ENCODE data around the gene SRRM5. TPM values are rescaled to one million over a fixed set of nuclear protein-coding genes. Genes with fewer than 3 reads are reported as not detected.
A peak's percentile ranks its signal among the peaks of the same experiment; 100 is the strongest.

The SRRM5 gene
- total RNA-seq, 1 donor from 2014 or later: 0.51 TPM

DNA sequence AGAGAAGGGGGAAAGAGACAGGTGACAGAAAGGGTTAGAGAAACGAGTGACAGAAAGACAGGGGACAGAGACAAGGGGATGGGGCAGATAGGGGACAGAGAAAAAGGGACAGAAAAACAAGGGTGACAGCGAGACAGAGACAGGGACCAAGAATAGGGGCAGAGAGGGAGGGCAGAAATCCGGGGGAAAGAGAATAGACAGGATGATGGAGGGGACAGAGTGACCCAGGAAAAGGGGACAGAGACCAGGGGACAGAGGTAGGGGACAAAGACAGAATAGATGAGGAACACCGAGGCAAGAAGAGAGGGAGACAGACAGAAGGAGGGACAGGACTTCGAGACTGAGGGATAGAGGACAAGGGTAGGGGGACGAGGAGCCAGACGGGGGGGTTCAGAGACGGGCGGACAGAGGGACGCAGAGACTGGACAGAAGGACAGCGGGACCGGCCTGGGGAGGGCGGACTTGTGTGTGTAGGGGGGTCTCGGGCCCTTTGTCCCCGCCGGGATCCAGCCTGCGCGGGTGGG, 27.2 kb downstream of the SRRM5 start:
- Mint-ChIP-seq H3K4me1 (ENCODE audit: low read depth, unreplicated experiment) (peaks cover 9% of the 10 kb centered on the region), H3K36me3 (ENCODE audit: unreplicated experiment) (peaks cover 8% of the 10 kb centered on the region), H3K9me3 (ENCODE audit: unreplicated experiment) (peaks cover 17% of the 10 kb centered on the region), H3K4me3 (ENCODE audit: unreplicated experiment) (peak overlapping the region; percentile 95), H3K27me3 (ENCODE audit: unreplicated experiment) (peaks cover 24% of the 10 kb centered on the region), H3K27ac (ENCODE audit: unreplicated experiment) (peak overlapping the region; percentile 85)
- no peak for DNase-seq
- no peak for TF ChIP-seq CTCF (IDR thresholded peaks at IDR 0.05; ENCODE audit: partially characterized antibody, unreplicated experiment)

DNA sequence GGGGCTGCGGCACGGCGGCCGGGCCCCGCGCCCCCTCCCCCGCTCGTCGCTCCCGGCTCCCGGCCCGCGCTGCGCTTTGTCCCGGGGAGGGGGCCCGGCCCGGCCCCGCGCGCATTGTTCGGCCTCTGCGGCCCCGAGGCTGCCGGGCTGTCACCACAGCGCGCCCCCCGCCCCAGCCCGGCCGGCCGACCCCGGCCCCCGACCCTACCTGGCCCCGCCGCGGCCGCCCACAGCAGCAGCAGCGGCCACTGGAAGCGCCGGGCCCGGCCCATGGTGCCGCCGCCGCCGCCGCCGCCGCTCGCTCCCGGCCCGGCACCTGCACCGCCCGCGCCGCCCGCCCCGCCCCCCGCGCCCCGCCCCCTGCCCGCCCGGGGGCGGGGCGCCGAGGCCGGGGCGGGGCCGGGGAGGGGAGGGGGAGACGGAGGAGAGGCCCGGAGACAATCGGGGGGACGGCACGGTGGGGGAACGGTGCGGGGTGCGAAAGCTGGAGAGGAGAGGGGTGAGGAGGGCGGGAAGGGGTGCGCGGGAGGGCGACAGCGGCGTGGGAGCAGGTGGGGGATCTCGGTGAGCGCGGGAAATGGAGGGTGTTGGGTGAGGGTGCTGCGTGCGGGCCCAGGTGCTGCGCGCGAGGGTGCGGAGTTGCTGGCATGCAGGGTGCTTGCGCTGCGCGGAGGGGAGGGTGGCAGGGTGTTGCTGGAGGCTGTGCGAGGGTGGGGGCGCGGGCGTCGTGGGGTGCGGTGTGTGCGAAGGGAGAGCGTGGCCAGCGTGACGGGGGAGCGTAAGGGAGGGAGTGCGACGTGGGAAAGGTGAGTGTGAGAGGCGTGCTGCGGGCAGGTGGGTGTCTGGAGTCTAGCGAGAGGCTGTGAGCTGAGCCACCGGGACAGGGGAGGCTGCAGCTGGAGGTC, 27.9 kb downstream of the SRRM5 start, which contains the start of gene CADM4:
TSS of gene CADM4 (minus strand) at position 332 of the 905 bp plus-strand sequence. CDS start at position 272, 60 bp downstream.
- H3K27ac Mint-ChIP-seq (ENCODE audit: unreplicated experiment): peak within 1 kb of the TSS; percentile 85
- peaks cover 8% of the 10 kb centered on the region for H3K36me3 Mint-ChIP-seq (ENCODE audit: unreplicated experiment)

DNA sequence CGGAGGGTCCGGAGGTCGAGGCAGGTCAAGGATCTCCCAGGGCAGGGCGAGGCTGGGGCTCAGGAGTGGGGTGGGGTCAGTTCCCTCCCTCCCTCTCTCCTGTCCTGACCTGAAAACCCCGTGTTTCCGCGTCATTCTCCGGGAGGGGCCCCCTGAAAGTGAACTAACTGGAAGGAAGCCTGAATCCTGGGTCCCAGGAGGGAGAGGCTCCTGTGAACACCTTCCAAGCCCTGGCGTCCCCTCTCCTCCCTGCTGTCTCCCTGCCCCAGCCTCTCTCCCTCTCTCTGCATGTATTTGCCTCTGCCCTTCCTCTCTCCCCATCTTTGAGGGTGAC, 28.5 kb downstream of the SRRM5 start:
- DNase-seq: no peak
- Mint-ChIP-seq H3K27ac (ENCODE audit: unreplicated experiment) (peak overlapping the region; percentile 62), H3K4me1 (ENCODE audit: low read depth, unreplicated experiment) (peaks cover 9% of the 10 kb centered on the region), H3K9me3 (ENCODE audit: unreplicated experiment) (peaks cover 19% of the 10 kb centered on the region), H3K27me3 (ENCODE audit: unreplicated experiment) (peaks cover 24% of the 10 kb centered on the region), H3K4me3 (ENCODE audit: unreplicated experiment) (peak overlapping the region; percentile 86), H3K36me3 (ENCODE audit: unreplicated experiment) (peaks cover 8% of the 10 kb centered on the region)
- no peak for TF ChIP-seq CTCF (IDR thresholded peaks at IDR 0.05; ENCODE audit: partially characterized antibody, unreplicated experiment)

More for the DNA sequence above, 27.9 kb downstream of the SRRM5 start, which contains the start of gene CADM4:
- Mint-ChIP-seq H3K9me3 (ENCODE audit: unreplicated experiment) (peaks cover 19% of the 10 kb centered on the region), H3K27me3 (ENCODE audit: unreplicated experiment) (peaks cover 24% of the 10 kb centered on the region), H3K4me1 (ENCODE audit: low read depth, unreplicated experiment) (peaks cover 9% of the 10 kb centered on the region), H3K4me3 (ENCODE audit: unreplicated experiment) (peak within 1 kb of the TSS; percentile 95)
- DNase-seq: peak; percentile 62
- no peak for TF ChIP-seq CTCF (IDR thresholded peaks at IDR 0.05; ENCODE audit: partially characterized antibody, unreplicated experiment)

- Mint-ChIP-seq H3K9me3 (ENCODE audit: unreplicated experiment) (peaks cover 19% of the 10 kb centered on the region), H3K27me3 (ENCODE audit: unreplicated experiment) (peaks cover 23% of the 10 kb centered on the region), H3K27ac (ENCODE audit: unreplicated experiment) (no peak overlapping the region), H3K4me3 (ENCODE audit: unreplicated experiment) (peak overlapping the region; percentile 78), H3K36me3 (ENCODE audit: unreplicated experiment) (peaks cover 8% of the 10 kb centered on the region), H3K4me1 (ENCODE audit: low read depth, unreplicated experiment) (peaks cover 9% of the 10 kb centered on the region)
- no peak for TF ChIP-seq CTCF (IDR thresholded peaks at IDR 0.05; ENCODE audit: partially characterized antibody, unreplicated experiment)
- DNase-seq: no peak
Observed at GRCh38 chr19:43641333-43641732, 29.4 kb downstream of the SRRM5 start.

GRCh38 chr19:43642531-43642930, 30.6 kb downstream of the SRRM5 start:
- no peak for DNase-seq
- TF ChIP-seq CTCF (IDR thresholded peaks at IDR 0.05; ENCODE audit: partially characterized antibody, unreplicated experiment): no peak
- Mint-ChIP-seq H3K9me3 (ENCODE audit: unreplicated experiment) (peaks cover 16% of the 10 kb centered on the region), H3K27ac (ENCODE audit: unreplicated experiment) (no peak overlapping the region), H3K27me3 (ENCODE audit: unreplicated experiment) (peaks cover 23% of the 10 kb centered on the region), H3K36me3 (ENCODE audit: unreplicated experiment) (peaks cover 8% of the 10 kb centered on the region), H3K4me1 (ENCODE audit: low read depth, unreplicated experiment) (peaks cover 9% of the 10 kb centered on the region), H3K4me3 (ENCODE audit: unreplicated experiment) (no peak overlapping the region)
